DND-41 (cell line): ENCODE measurements around the gene C11orf24.

Source experiments
- EZH2 ChIP-seq: IDR thresholded peaks from 3 replicates; pipeline ENCODE4 v1.6.1; 2012; ENCODE audit warnings: borderline replicate concordance, low read depth, mild to moderate bottlenecking, moderate library complexity, low read length, inconsistent platforms; ENCODE audit not compliant: severe bottlenecking
- TF ChIP-seq, protein P1 (sequence below): IDR thresholded peaks from 2 replicates; pipeline ENCODE4 v1.5.1; 2012; ENCODE audit warnings: borderline replicate concordance, low read length, moderate library complexity, mild to moderate bottlenecking; ENCODE audit not compliant: poor library complexity, severe bottlenecking; ENCODE audit errors: extremely low read depth

DNA sequence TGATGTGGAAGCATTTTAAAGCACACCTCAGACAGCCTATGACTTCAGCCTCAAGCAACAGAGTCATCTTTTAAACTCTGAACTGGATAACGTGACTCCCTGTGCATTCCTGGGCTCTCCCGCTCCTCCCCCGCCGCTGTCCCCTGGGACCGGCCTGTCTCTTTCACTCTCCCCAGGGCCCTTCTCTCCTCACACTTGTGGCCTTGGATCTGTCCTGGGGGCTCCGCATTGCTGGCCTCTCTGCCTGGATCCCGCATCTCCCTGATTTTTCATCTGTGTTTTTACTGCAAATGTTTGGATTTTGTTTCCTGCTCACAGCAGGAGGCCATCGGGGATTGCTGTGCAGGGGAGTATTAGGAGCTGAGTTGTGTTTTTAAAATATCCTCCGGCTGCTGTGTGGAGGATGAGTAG, 15.4 kb downstream of the C11orf24 start:
- TF ChIP-seq, protein P1, sequence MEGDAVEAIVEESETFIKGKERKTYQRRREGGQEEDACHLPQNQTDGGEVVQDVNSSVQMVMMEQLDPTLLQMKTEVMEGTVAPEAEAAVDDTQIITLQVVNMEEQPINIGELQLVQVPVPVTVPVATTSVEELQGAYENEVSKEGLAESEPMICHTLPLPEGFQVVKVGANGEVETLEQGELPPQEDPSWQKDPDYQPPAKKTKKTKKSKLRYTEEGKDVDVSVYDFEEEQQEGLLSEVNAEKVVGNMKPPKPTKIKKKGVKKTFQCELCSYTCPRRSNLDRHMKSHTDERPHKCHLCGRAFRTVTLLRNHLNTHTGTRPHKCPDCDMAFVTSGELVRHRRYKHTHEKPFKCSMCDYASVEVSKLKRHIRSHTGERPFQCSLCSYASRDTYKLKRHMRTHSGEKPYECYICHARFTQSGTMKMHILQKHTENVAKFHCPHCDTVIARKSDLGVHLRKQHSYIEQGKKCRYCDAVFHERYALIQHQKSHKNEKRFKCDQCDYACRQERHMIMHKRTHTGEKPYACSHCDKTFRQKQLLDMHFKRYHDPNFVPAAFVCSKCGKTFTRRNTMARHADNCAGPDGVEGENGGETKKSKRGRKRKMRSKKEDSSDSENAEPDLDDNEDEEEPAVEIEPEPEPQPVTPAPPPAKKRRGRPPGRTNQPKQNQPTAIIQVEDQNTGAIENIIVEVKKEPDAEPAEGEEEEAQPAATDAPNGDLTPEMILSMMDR: no peak
- no peak for TF ChIP-seq EZH2
